AG08395 (cell line): ENCODE measurements around the gene ALDOB.

Experiments
- DNase-seq: peaks from one replicate; pipeline ENCODE4 v3.0.0; 2012; ENCODE audit warnings: mixed read lengths, low spot score

ALDOB gene

DNA sequence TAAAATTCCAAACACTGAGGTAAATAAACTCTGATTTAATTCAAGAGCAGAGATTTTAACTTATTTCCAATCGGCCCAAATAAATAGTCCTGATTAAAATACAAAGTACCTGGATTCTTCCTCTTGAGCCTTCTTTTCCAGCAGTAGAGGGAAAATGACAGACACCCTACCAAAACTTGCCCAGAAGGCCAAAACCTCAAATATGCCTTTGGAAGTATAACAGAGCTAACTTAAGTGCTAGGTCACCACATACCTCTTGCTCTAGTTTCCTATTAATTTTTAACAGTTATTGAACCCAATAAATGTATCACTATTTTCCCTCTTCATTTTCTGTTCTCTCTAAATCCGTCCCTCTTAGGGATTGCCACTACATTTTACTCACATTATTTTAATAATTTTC, 52.2 kb downstream of the ALDOB start:
- DNase-seq: no peak

DNA sequence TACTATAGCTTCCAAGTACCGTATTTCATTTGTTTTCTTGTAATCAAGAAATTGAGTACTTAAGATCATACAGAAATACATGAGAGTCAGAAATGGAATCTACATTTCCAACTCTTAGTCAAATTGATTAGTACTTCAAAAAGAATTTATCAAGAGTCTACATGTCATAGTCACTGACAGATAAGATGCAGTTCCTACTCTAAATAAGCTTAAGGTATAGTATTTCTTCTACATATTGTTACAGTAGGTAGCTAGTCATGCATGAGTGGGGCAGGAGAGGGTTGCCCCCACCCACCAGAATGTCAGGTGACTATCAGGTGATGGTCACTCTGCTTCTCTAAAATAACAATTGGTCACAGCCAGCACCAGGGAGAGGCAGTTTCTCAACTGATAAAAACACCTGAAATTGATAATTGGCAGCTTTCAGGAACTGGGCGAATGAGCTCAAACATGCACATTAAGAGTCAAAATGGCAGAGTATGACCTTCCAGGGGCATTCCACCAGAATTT, 53.7 kb downstream of the ALDOB start:
- DNase-seq: no peak

GRCh38 chr9:101381118-101381517, 54.5 kb downstream of the ALDOB start:
- no peak for DNase-seq

- no peak for DNase-seq
These were observed 55.3 kb downstream of the ALDOB start for GRCh38 chr9:101380295-101380694.

DNA sequence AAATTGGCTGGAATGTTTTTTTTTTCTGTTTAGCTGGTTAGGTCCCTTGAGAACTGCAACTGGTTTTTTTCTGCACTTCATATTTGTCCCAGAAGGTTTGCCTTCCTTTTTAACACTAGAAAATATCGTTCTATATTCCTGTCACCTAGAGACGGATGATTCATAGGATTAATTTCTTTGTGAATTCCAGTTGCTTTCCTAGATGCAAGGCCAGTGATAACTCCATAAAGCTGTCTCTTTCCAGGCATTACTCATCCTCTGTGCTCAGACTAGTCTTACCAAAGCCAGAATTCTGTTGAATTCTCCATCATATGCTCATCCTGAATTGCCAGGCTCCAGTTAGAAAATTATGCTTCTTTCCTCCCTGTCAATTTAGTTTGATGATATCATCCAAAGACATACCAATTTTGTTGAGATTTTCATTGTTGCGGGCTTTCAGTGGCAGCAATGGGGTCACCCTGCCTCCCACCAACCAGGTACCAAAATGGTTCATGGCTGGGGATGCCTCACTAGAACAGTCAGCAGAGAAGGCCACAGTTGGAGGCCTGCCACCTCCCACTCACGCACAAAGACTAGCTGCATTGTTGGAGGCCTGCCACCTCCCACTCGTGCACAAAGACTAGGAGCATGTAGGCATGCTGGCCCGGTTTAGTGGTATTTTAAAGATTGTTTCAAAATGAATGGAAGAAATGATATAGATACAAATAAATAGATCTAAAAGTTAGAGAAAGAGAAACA, 59.3 kb downstream of the ALDOB start:
- DNase-seq: peak; percentile 80

GRCh38 chr9:101375546-101375945, 60.0 kb downstream of the ALDOB start:
- no peak for DNase-seq

DNA sequence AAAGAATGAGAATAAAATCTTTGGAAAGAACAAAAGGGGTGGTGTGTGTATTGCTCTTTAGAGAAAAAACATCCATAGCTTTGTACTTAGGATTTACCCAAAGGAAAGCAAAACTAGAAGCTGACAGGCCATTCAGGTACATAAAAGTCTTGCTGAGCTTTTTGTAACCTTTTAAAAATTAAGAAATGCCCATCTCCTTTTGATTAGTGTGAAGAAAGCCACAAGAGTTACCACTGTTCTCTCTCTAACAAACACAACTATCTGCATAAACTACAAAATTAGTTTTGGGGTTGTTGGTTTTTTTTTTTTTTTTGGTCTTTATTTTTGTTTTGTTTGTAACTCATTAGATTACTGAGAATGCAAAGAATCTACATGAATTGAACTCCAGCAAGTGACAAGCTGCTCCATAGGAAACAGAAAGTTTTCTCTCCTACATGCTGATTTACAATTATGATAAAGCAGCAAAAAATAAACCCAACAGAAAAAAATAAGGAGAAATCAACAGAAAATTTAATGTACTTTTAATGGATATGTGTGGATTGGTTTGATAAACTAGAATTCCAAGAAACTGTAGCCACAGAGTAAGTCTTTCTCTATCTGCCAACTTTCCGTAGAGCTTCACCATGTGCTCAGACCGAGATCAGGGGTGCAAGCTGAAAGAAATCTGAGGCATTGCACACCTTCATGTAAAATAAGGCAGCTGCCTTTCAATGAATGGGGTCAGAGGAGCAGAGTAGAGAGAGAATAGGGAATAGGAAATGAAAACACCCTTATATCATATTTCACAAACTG, 63.1 kb downstream of the ALDOB start:
- no peak for DNase-seq

DNA sequence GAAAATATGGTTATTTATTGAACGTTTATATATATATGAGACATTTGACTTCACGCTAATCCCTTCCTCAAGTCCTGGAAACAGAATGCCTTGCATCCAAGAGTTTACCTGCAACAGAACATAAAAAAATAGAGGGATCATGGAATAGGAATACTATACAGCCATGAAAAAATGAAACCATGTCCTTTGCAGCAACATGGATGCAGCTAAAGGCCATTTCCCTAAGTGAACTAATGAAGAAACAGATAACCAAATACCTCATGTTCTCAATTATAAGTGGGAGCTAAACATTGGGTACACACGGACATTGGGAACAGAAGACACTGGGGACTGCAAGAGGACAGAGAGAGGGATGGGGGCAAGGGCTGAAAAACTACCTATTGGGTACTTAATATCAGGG, 63.8 kb downstream of the ALDOB start:
- DNase-seq: no peak
